Vagina (tissue), 2 donors: Measurements from ENCODE around the gene NHERF2. TPM values are rescaled to one million over a fixed set of nuclear protein-coding genes. Genes with fewer than 3 reads are reported as not detected.

ENCODE experiments used
- DNase-seq, 2 donors: peaks; one replicate each; pipeline ENCODE4 v3.0.0-alpha.2; 2017; ENCODE audit errors: extremely low spot score in 2 of 2
- H3K27ac ChIP-seq: fragments of 200-600 bp; sonication (generic); one replicate; pipeline ENCODE4 v1.5.1; 2019
- H3K27me3 ChIP-seq: fragments of 200-600 bp; sonication (generic); one replicate; pipeline ENCODE4 v1.5.1; 2019
- H3K36me3 ChIP-seq, 2 donors: fragments of 200-600 bp; sonication (generic); one replicate each; pipeline ENCODE4 v1.5.1; 2017 to 2019
- H3K4me1 ChIP-seq: fragments of 200-600 bp; sonication (generic); one replicate; pipeline ENCODE4 v1.5.1; 2019
- H3K4me3 ChIP-seq, 2 donors: fragments of 200-600 bp; sonication (generic); 1 replicate in 1 of 2; 2 replicates in 1 of 2; pipeline ENCODE4 v1.5.1; 2016 to 2019
- H3K9me3 ChIP-seq: fragments of 200-600 bp; sonication (generic); one replicate; pipeline ENCODE4 v1.5.1; 2019
- POLR2A ChIP-seq, 2 donors: fragments of 450-650 bp; IDR thresholded peaks; one replicate each; pipeline ENCODE4 v1.6.1; 2017; ENCODE audit warnings: antibody characterized with exemption in 2 of 2, mild to moderate bottlenecking in 2 of 2, moderate library complexity in 2 of 2
- POLR2AphosphoS5 ChIP-seq, 2 donors: sonication (generic); formaldehyde crosslinking; IDR thresholded peaks; one replicate each; pipeline ENCODE4 v1.9.0; 2017; ENCODE audit warnings: antibody characterized with exemption in 2 of 2, mild to moderate bottlenecking in 2 of 2, low read depth in 1 of 2; ENCODE audit not compliant: insufficient read depth in 1 of 2
- intact Hi-C: fragments of 100-400 bp; cut with DNase I; formaldehyde crosslinking; loops from one replicate; pipeline ENCODE4 v1.15.1; 2023
- total RNA-seq: library from RNA; depleted of rRNA; stranded (reverse); fragments of >200 nt; gene quantifications from one replicate; pipeline ENCODE4 v1.2.3, GENCODE V29; 2016
- TF ChIP-seq, protein P1 (sequence below), 3 experiments: fragments of 450-650 bp in 2 of 3; fragments of 200-600 bp in 1 of 3; sonication (generic) in 1 of 3; IDR thresholded peaks; one replicate each; pipeline ENCODE4 v1.5.1; 2017 to 2019; ENCODE audit warnings: antibody characterized with exemption in 3 of 3, mild to moderate bottlenecking in 2 of 3, moderate library complexity in 2 of 3

The NHERF2 gene
- total RNA-seq, 1 donor from 2014 or later, result 44.7 TPM

DNA sequence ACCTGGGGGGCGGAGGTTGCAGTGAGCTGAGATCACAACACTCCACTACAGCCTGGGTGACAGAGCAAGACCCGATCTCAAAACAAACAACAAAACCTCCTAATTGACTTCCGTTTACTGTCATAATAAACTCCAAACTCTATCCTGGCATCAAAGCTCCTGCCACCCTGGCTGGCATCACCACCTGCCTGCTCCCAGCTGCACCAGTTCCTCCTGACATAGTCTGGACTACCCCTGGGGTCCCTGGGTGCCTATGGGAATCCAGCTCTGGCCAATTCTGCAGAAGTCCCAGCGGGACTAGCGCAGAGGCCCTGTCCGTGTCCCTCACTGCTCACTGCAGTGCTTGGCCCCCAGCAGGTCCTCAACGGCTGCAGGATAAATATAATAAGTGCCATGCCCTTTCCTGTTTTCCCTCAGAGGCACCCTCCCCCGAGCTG, 20.2 kb downstream of the NHERF2 start:
- Histone ChIP-seq H3K9me3 (no peaks in the 10 kb centered on the region), H3K27ac (peak overlapping the region; percentile 80), H3K4me1 (peaks cover 56% of the 10 kb centered on the region), H3K4me3 (peak overlapping the region; percentile 88 to 91), H3K27me3 (no peaks in the 10 kb centered on the region), H3K36me3 (peaks cover 0 to 20% of the 10 kb centered on the region in 2 donors)
- intact Hi-C loops, result loop anchor here (10.0 kb wide), 1 partner anchor 892 kb away; the partner anchor contains the start of gene CACNA1H
- DNase-seq, result no peak
- TF ChIP-seq POLR2A (IDR thresholded peaks at IDR 0.05) (no peak), POLR2AphosphoS5 (IDR thresholded peaks at IDR 0.05; ENCODE audit: insufficient read depth in 1 of 2, low read depth in 1 of 2) (no peak)
- TF ChIP-seq, protein P1, sequence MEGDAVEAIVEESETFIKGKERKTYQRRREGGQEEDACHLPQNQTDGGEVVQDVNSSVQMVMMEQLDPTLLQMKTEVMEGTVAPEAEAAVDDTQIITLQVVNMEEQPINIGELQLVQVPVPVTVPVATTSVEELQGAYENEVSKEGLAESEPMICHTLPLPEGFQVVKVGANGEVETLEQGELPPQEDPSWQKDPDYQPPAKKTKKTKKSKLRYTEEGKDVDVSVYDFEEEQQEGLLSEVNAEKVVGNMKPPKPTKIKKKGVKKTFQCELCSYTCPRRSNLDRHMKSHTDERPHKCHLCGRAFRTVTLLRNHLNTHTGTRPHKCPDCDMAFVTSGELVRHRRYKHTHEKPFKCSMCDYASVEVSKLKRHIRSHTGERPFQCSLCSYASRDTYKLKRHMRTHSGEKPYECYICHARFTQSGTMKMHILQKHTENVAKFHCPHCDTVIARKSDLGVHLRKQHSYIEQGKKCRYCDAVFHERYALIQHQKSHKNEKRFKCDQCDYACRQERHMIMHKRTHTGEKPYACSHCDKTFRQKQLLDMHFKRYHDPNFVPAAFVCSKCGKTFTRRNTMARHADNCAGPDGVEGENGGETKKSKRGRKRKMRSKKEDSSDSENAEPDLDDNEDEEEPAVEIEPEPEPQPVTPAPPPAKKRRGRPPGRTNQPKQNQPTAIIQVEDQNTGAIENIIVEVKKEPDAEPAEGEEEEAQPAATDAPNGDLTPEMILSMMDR (IDR thresholded peaks at IDR 0.05), result no peak

DNA sequence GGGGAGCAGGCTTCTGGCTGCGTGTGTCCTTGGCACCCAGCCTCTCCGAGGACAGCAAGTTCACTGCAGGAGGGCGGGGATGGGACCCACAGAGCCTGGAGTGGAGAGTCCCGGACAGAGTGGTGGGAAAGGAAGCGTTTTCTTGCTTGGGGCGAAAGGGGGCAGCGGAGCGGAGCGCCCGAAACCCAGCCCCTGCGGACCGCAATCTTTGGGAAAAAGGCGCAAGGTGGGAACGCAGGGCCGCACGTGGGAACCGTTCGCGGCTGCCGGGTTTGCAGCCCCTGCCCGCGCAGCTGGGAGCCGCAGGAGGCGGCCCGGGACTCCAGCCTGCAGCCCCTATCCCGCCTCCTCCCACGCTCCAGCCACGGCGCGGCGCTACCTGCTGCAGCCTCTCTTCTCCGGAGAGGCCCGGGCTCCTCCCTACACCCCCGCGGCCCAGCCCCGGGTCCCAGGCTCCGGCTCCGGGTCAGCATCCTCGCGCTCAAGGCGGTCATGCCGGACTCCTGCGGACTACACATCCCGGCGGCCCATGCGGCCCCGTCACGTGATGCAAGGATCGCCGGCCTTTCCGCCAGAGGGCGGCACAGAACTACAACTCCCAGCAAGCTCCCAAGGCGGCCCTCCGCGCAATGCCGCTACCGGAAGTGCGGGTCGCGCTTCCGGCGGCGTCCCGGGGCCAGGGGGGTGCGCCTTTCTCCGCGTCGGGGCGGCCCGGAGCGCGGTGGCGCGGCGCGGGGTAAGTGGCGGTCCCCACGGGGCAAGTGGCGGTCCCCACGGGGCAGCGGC, 20.8 kb downstream of the NHERF2 start, which contains the start of the genes NTHL1 and TSC2:
Gene NTHL1 (minus strand): TSS at position 505 of the 786 bp plus-strand sequence. CDS start 11 bp downstream, at position 494.
Gene TSC2 (plus strand): TSS at position 656 of the 786 bp plus-strand sequence. CDS start 631 bp downstream, outside the sequence.
- peaks cover 50% of the 10 kb centered on the region for H3K4me1 ChIP-seq
- intact Hi-C loops, result loop anchor here (10.0 kb wide), 1 partner anchor 893 kb away; the partner anchor contains the start of gene CACNA1H
- DNase-seq, result peak in 1 of 2 donors; percentile 97
- peaks cover 0 to 20% of the 10 kb centered on the region in 2 donors for H3K36me3 ChIP-seq
- peak; percentile 76 to 92 for TF ChIP-seq POLR2AphosphoS5 (IDR thresholded peaks at IDR 0.05; ENCODE audit: insufficient read depth in 1 of 2, low read depth in 1 of 2)
- TF ChIP-seq, protein P1 (IDR thresholded peaks at IDR 0.05), result peak in 2 of 3 experiments; percentile 32 to 58
- peak in 1 of 2 donors; percentile 11 for TF ChIP-seq POLR2A (IDR thresholded peaks at IDR 0.05)
- peak within 1 kb of the TSS; percentile 88 to 91 for H3K4me3 ChIP-seq
- H3K9me3 ChIP-seq, result no peaks in the 10 kb centered on the region
- H3K27ac ChIP-seq, result peak within 1 kb of the TSS; percentile 80
- H3K27me3 ChIP-seq, result no peaks in the 10 kb centered on the region

DNA sequence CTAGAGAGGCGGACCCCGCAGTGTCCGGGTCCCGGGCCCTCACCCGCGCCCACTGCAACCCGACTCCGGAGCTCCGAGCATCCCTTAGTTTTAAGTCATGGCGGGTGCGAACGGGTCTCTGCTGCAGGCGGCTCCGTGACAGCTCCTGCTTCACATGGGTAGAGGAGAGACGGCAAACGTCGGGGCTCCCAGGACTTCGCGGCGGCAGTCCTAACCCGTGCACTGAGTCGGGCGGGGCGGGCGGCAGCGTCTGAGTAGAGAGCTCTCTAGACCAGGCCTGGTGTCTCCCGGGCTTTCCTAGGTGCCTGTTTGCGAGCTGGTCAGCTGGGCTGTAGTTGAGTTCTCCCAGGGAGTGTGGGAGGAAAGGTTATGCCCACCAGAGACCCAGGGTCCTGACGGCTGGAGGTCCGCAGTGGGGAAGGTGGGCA, 21.4 kb downstream of the NHERF2 start:
- H3K4me1 ChIP-seq, result peaks cover 44% of the 10 kb centered on the region
- no peaks in the 10 kb centered on the region for H3K27me3 ChIP-seq
- no peaks in the 10 kb centered on the region for H3K9me3 ChIP-seq
- intact Hi-C loops, result loop anchor here (10.0 kb wide), 1 partner anchor 893 kb away; the partner anchor contains the start of gene CACNA1H
- peak overlapping the region; percentile 80 for H3K27ac ChIP-seq
- peaks cover 0 to 23% of the 10 kb centered on the region in 2 donors for H3K36me3 ChIP-seq
- TF ChIP-seq POLR2AphosphoS5 (IDR thresholded peaks at IDR 0.05; ENCODE audit: insufficient read depth in 1 of 2, low read depth in 1 of 2), result no peak
- TF ChIP-seq POLR2A (IDR thresholded peaks at IDR 0.05), result no peak
- TF ChIP-seq, protein P1 (IDR thresholded peaks at IDR 0.05), result no peak
- H3K4me3 ChIP-seq, result peak overlapping the region; percentile 88 to 91
- DNase-seq, result no peak

DNA sequence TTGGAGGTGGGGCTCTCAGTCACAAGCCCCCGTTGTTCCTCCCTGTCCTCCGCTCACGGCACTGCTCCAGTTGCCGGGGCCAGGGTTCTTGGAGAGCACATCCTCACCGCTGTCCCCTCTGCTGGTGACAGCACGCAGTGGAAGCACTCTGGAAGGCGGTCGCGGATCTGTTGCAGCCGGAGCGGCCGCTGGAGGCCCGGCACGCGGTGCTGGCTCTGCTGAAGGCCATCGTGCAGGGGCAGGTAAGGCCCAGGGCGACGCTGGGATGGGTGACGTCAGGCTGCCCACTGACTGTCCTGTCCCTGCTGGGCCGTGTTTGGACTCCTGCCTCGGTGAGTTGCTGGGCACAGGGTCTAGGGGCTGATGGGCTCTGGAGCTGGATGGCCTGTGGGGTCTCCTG, 26.5 kb downstream of the NHERF2 start:
- intact Hi-C loops, result no loop called here
- Histone ChIP-seq H3K4me3 (no peak overlapping the region), H3K27ac (no peak overlapping the region), H3K36me3 (peaks cover 0 to 40% of the 10 kb centered on the region in 2 donors), H3K4me1 (peaks cover 18% of the 10 kb centered on the region), H3K27me3 (no peaks in the 10 kb centered on the region), H3K9me3 (no peaks in the 10 kb centered on the region)
- TF ChIP-seq POLR2A (IDR thresholded peaks at IDR 0.05) (no peak), POLR2AphosphoS5 (IDR thresholded peaks at IDR 0.05; ENCODE audit: insufficient read depth in 1 of 2, low read depth in 1 of 2) (no peak)
- TF ChIP-seq, protein P1 (IDR thresholded peaks at IDR 0.05), result no peak
- no peak for DNase-seq
